NCI-H2196 treated with DMSO at 0.1 percent for 48 hours (cell line): ENCODE results near the gene IFNGR2.

Experiments used
- DNase-seq: peaks from one replicate; lab custom pipeline; 2025; ENCODE audit not compliant: unreplicated experiment; lab: John Stamatoyannopoulos, UW

IFNGR2 gene

GRCh38 chr21:33480481-33481103 lies 77.4 kb downstream of the IFNGR2 start:
- DNase-seq = no peak

GRCh38 chr21:33481314-33481943 lies 78.2 kb downstream of the IFNGR2 start:
- no peak for DNase-seq
